Hepatocyte (in vitro differentiated cells): ENCODE data around the gene BLOC1S2.

Source experiments
- CTCF ChIP-seq: fragments of 200-600 bp; sonication (generic); IDR thresholded peaks from 2 replicates; pipeline ENCODE4 v1.5.1; 2016; ENCODE audit warnings: antibody characterized with exemption, mild to moderate bottlenecking; ENCODE audit not compliant: poor library complexity
- EZH2 ChIP-seq: fragments of 200-600 bp; sonication (generic); IDR thresholded peaks from 2 replicates; pipeline ENCODE4 v1.6.1; 2016; ENCODE audit warnings: antibody characterized with exemption, mild to moderate bottlenecking, borderline replicate concordance

GRCh38 chr10:100232101-100232500 is 54.4 kb downstream of the BLOC1S2 start:
- TF ChIP-seq EZH2 (no peak), CTCF (no peak)
